Stimulated activated CD8-positive, alpha-beta memory T cell treated with anti-CD3 and anti-CD28 coated beads, Interleukin-2, amount 100 ng/mL, for 1 hour (primary cell): ENCODE data around the gene P2RY8.
A peak's percentile ranks its signal among the peaks of the same experiment; 100 is the strongest.
"Not testable (repeated sequence)": the region's sequence is repeated elsewhere in the genome, so short reads cannot be mapped to it uniquely, and the experiment has no call there.

Experiments
- DNase-seq, 2 donors: peaks; one replicate each; pipeline ENCODE4 v3.0.0-alpha.2; 2020; ENCODE audit warnings: low read depth in 2 of 2

Gene P2RY8

GRCh38 chrX:1465286-1466231 lies 71.4 kb downstream of the P2RY8 start:
- DNase-seq: no peak

- DNase-seq: no peak
Observed at GRCh38 chrX:1464971-1465285, 72.1 kb downstream of the P2RY8 start.

- DNase-seq: no peak
Observed at GRCh38 chrX:1464041-1464970, 72.7 kb downstream of the P2RY8 start.

GRCh38 chrX:1463581-1463980 lies 73.4 kb downstream of the P2RY8 start:
- no peak for DNase-seq

- DNase-seq: peak; percentile 47 to 56
Observed at GRCh38 chrX:1462596-1463251, 74.3 kb downstream of the P2RY8 start.

GRCh38 chrX:1462110-1462509 lies 74.9 kb downstream of the P2RY8 start:
- DNase-seq: no peak

GRCh38 chrX:1455948-1456280 lies 81.1 kb downstream of the P2RY8 start:
- DNase-seq: no peak

- DNase-seq: peak; percentile 85 to 88
Observed at GRCh38 chrX:1453951-1454785, 82.8 kb downstream of the P2RY8 start.

GRCh38 chrX:1453395-1453783 lies 83.6 kb downstream of the P2RY8 start:
- DNase-seq: peak in 1 of 2 donors; percentile 46

- DNase-seq: peak; percentile 100
Observed at GRCh38 chrX:1452516-1453394, 84.2 kb downstream of the P2RY8 start, which contains the start of gene ASMTL. Gene ASMTL, minus strand, starts transcription at chrX:1452909. Its CDS starts 69 bp downstream, at chrX:1452840.

GRCh38 chrX:1451661-1452515 lies 85.1 kb downstream of the P2RY8 start:
- no peak for DNase-seq

- DNase-seq: no peak
Observed at GRCh38 chrX:1451251-1451660, 85.7 kb downstream of the P2RY8 start.

- no peak for DNase-seq
Observed at GRCh38 chrX:1450361-1451161, 86.4 kb downstream of the P2RY8 start.

GRCh38 chrX:1449823-1450149 lies 87.2 kb downstream of the P2RY8 start:
- no peak for DNase-seq

- DNase-seq: no peak
Observed at GRCh38 chrX:1449036-1449822, 87.8 kb downstream of the P2RY8 start.

- not testable (repeated sequence) for DNase-seq
Observed at GRCh38 chrX:1448573-1449001, 88.4 kb downstream of the P2RY8 start.

GRCh38 chrX:1447969-1448572 lies 88.9 kb downstream of the P2RY8 start:
- not testable (repeated sequence) for DNase-seq
